H54 (cell line): ENCODE measurements around the gene RAB17.

Experiments used
- DNase-seq: peaks from one replicate; pipeline ENCODE4 v3.0.0; 2011; ENCODE audit warnings: low spot score, mixed read lengths; ENCODE audit not compliant: insufficient read length
- FAIRE-seq: peaks from 3 replicates; lab custom pipeline; 2011; peaks lifted over from hg19 to GRCh38; lab: Jason Lieb, UNC
- POLR2A ChIP-seq: IDR thresholded peaks from 2 replicates; pipeline ENCODE4 v1.6.1; 2011; ENCODE audit warnings: low read depth, mild to moderate bottlenecking, low read length

Gene RAB17

GRCh38 chr2:237541243-237541642 lies 49.3 kb downstream of the RAB17 start:
- FAIRE-seq (no peak), DNase-seq (no peak)
- no peak for TF ChIP-seq POLR2A

- DNase-seq: peak; percentile 65
- no peak for TF ChIP-seq POLR2A
- peak; percentile 43 for FAIRE-seq
These were observed 49.7 kb downstream of the RAB17 start for GRCh38 chr2:237540823-237541222.

GRCh38 chr2:237540223-237540775 lies 50.2 kb downstream of the RAB17 start:
- DNase-seq: no peak
- no peak for FAIRE-seq
- no peak for TF ChIP-seq POLR2A

- TF ChIP-seq POLR2A: no peak
- DNase-seq (no peak), FAIRE-seq (no peak)
These were observed 50.9 kb downstream of the RAB17 start for GRCh38 chr2:237539681-237540080.

- FAIRE-seq (no peak), DNase-seq (no peak)
- no peak for TF ChIP-seq POLR2A
These were observed 51.6 kb downstream of the RAB17 start for GRCh38 chr2:237538901-237539300.

- TF ChIP-seq POLR2A: no peak
- no peak for DNase-seq
- FAIRE-seq: no peak
These were observed 52.4 kb downstream of the RAB17 start for GRCh38 chr2:237538001-237538720.

GRCh38 chr2:237536617-237537016 lies 53.9 kb downstream of the RAB17 start:
- DNase-seq (no peak), FAIRE-seq (no peak)
- no peak for TF ChIP-seq POLR2A

- FAIRE-seq (no peak), DNase-seq (no peak)
- no peak for TF ChIP-seq POLR2A
These were observed 54.5 kb downstream of the RAB17 start for GRCh38 chr2:237536083-237536415.

- FAIRE-seq (no peak), DNase-seq (no peak)
- TF ChIP-seq POLR2A: no peak
These were observed 55.0 kb downstream of the RAB17 start for GRCh38 chr2:237535385-237536082.

- TF ChIP-seq POLR2A: no peak
- no peak for DNase-seq
- no peak for FAIRE-seq
These were observed 56.2 kb downstream of the RAB17 start for GRCh38 chr2:237534380-237534779.

- FAIRE-seq (no peak), DNase-seq (no peak)
- no peak for TF ChIP-seq POLR2A
These were observed 56.8 kb downstream of the RAB17 start for GRCh38 chr2:237533668-237534161.

- FAIRE-seq: no peak
- DNase-seq: no peak
- TF ChIP-seq POLR2A: no peak
These were observed 58.4 kb downstream of the RAB17 start for GRCh38 chr2:237532160-237532559.

GRCh38 chr2:237530472-237531433 lies 59.8 kb downstream of the RAB17 start:
- FAIRE-seq (no peak), DNase-seq (no peak)
- TF ChIP-seq POLR2A: no peak
